GM23338 (cell line): ENCODE data around the gene ERCC5. TPM values are rescaled to one million over a fixed set of nuclear protein-coding genes. Genes with fewer than 3 reads are reported as not detected.

Experiments
- ATAC-seq: fragments of 200-7000 bp; cut with Tn5 transposase; 3 replicates; pipeline ENCODE4 v1.9.1; 2020
- DNase-seq: peaks from one replicate; pipeline ENCODE4 v3.0.0-alpha.2; 2015; ENCODE audit warnings: low spot score
- H2AFZ ChIP-seq: fragments of 200-600 bp; sonication (generic); 2 replicates; pipeline ENCODE4 v1.8.0; 2016; ENCODE audit warnings: antibody characterized with exemption, mild to moderate bottlenecking, moderate library complexity
- H3F3A ChIP-seq: fragments of 200-600 bp; sonication (generic); replicated peaks from 2 replicates; pipeline ENCODE4 v1.8.0; 2017; ENCODE audit warnings: antibody characterized with exemption, mixed run types, low read depth
- H3K27ac ChIP-seq: fragments of 200-600 bp; sonication (generic); 2 replicates; pipeline ENCODE4 v1.6.1; 2016; ENCODE audit warnings: low read depth
- H3K27me3 ChIP-seq: fragments of 200-600 bp; sonication (generic); 2 replicates; pipeline ENCODE4 v1.8.0; 2016; ENCODE audit warnings: mild to moderate bottlenecking, mixed run types, moderate library complexity; ENCODE audit not compliant: insufficient read depth
- H3K36me3 ChIP-seq: fragments of 200-600 bp; sonication (generic); 2 replicates; pipeline ENCODE4 v1.8.0; 2016; ENCODE audit warnings: mild to moderate bottlenecking; ENCODE audit not compliant: insufficient read depth
- H3K4me1 ChIP-seq: fragments of 200-600 bp; sonication (generic); 2 replicates; pipeline ENCODE4 v1.8.0; 2016; ENCODE audit warnings: mild to moderate bottlenecking, moderate library complexity; ENCODE audit not compliant: insufficient read depth
- H3K4me2 ChIP-seq: fragments of 200-600 bp; sonication (generic); 2 replicates; pipeline ENCODE4 v1.7.1; 2017; ENCODE audit warnings: mixed run types
- H3K4me3 ChIP-seq: fragments of 200-600 bp; sonication (generic); 2 replicates; pipeline ENCODE4 v1.6.1; 2016; ENCODE audit warnings: mixed run types
- H3K79me2 ChIP-seq: fragments of 200-600 bp; sonication (generic); replicated peaks from 2 replicates; pipeline ENCODE4 v1.8.0; 2017; ENCODE audit warnings: mild to moderate bottlenecking; ENCODE audit not compliant: insufficient read depth
- H3K9me2 ChIP-seq: fragments of 200-600 bp; sonication (generic); 2 replicates; pipeline ENCODE4 v1.8.0; 2017; ENCODE audit not compliant: insufficient read depth
- H4K20me1 ChIP-seq: fragments of 200-600 bp; sonication (generic); replicated peaks from 2 replicates; pipeline ENCODE4 v1.8.0; 2017; ENCODE audit warnings: mild to moderate bottlenecking; ENCODE audit not compliant: insufficient read depth
- H3K27ac Mint-ChIP-seq: 2 replicates; pipeline ENCODE4 v1.8.0; 2020; ENCODE audit warnings: inconsistent platforms, mild to moderate bottlenecking, moderate library complexity, mixed read lengths
- H3K27me3 Mint-ChIP-seq: 3 replicates; pipeline ENCODE4 v1.8.0; 2022; ENCODE audit warnings: low read depth, mild to moderate bottlenecking, moderate library complexity, mixed read lengths, inconsistent platforms; ENCODE audit not compliant: insufficient read depth, poor library complexity
- H3K36me3 Mint-ChIP-seq: 3 replicates; pipeline ENCODE4 v1.8.0; 2021; ENCODE audit warnings: low read depth, mild to moderate bottlenecking, inconsistent platforms, moderate library complexity, mixed read lengths
- H3K4me1 Mint-ChIP-seq: 3 replicates; pipeline ENCODE4 v1.8.0; 2020; ENCODE audit warnings: mild to moderate bottlenecking, inconsistent platforms, mixed read lengths
- H3K4me3 Mint-ChIP-seq: 3 replicates; pipeline ENCODE4 v1.8.0; 2021; ENCODE audit warnings: moderate library complexity, mild to moderate bottlenecking, inconsistent platforms, mixed read lengths
- H3K9me3 Mint-ChIP-seq: 3 replicates; pipeline ENCODE4 v1.8.0; 2020; ENCODE audit warnings: moderate library complexity, mild to moderate bottlenecking, inconsistent platforms, mixed read lengths
- CREB1 ChIP-seq: fragments of 250-450 bp; sonication (Bioruptor Pico); IDR thresholded peaks from 2 replicates; pipeline ENCODE4 v1.5.0; 2020; ENCODE audit warnings: low read depth, mild to moderate bottlenecking, moderate library complexity
- CTCF ChIP-seq, 2 experiments: fragments of 200-600 bp in 1 of 2; sonication (generic) in 1 of 2; conservative IDR thresholded peaks; 2 replicates each; pipeline versions ENCODE4 v1.5.1 to v1.6.1; 2016 to 2017; ENCODE audit warnings: antibody characterized with exemption in 2 of 2, low read depth in 2 of 2, mild to moderate bottlenecking in 2 of 2, moderate library complexity in 1 of 2
- EZH2 ChIP-seq: fragments of 200-600 bp; sonication (generic); IDR thresholded peaks from one replicate; pipeline ENCODE4 v1.8.0; 2017; ENCODE audit warnings: antibody characterized with exemption, mild to moderate bottlenecking, low read depth; ENCODE audit not compliant: unreplicated experiment
- EZH2phosphoT487 ChIP-seq: fragments of 200-600 bp; sonication (generic); IDR thresholded peaks from one replicate; pipeline ENCODE4 v1.8.1; 2018; ENCODE audit warnings: antibody characterized with exemption; ENCODE audit not compliant: unreplicated experiment
- JUNB ChIP-seq: IDR thresholded peaks from one replicate; pipeline ENCODE4 v1.6.1; 2016; ENCODE audit warnings: antibody characterized with exemption; ENCODE audit not compliant: unreplicated experiment
- NANOG ChIP-seq: IDR thresholded peaks from 2 replicates; pipeline ENCODE4 v1.6.1; 2016; ENCODE audit warnings: antibody characterized with exemption, borderline replicate concordance
- POLR2AphosphoS5 ChIP-seq: IDR thresholded peaks from 2 replicates; pipeline ENCODE4 v1.6.1; 2016; ENCODE audit warnings: antibody characterized with exemption, low read depth
- STAT1 ChIP-seq: IDR thresholded peaks from one replicate; pipeline ENCODE4 v1.6.1; 2016; ENCODE audit warnings: antibody characterized with exemption; ENCODE audit not compliant: unreplicated experiment
- ZNF114 ChIP-seq: fragments of 250-450 bp; sonication (Bioruptor Pico); IDR thresholded peaks from 2 replicates; pipeline ENCODE4 v1.5.0; 2020; ENCODE audit warnings: mild to moderate bottlenecking, moderate library complexity
- ZNF331 ChIP-seq: fragments of 250-450 bp; sonication (Bioruptor Pico); IDR thresholded peaks from 2 replicates; pipeline ENCODE4 v1.5.0; 2020; ENCODE audit warnings: low read depth, mild to moderate bottlenecking, moderate library complexity
- polyA plus RNA-seq: library from polyadenylated mRNA; unstranded; fragments of >200 nt; fragmentation: Nextera tagmentation; extraction: Ambion mirVana; gene quantifications from 2 replicates; pipeline ENCODE4 v1.2.1, GENCODE V29; 2016
- total RNA-seq: library from RNA; depleted of rRNA; stranded (reverse); fragments of >200 nt; shearing (Covaris generic); gene quantifications from 2 replicates; pipeline ENCODE4 v1.2.3, GENCODE V29; 2014

Gene ERCC5
- total and polyA plus RNA-seq, 2 experiments from 2014 or later: 25.4 to 26.2 TPM

GRCh38 chr13:102892503-102892902 lies 46.7 kb downstream of the ERCC5 start (continued):
- TF ChIP-seq CTCF (conservative IDR thresholded peaks at IDR 0.05; ENCODE audit: low read depth in 2 of 2): no peak
- TF ChIP-seq EZH2phosphoT487: no peak
- no peak for TF ChIP-seq ZNF331 (CRISPR knock-in tag)
- no peak for TF ChIP-seq POLR2AphosphoS5
- TF ChIP-seq EZH2: no peak

GRCh38 chr13:102897371-102898138 lies 51.7 kb downstream of the ERCC5 start:
- Mint-ChIP-seq H3K9me3 (no peaks in the 10 kb centered on the region), H3K27ac (no peak overlapping the region), H3K4me3 (no peak overlapping the region), H3K4me1 (peaks cover 2% of the 10 kb centered on the region; the same call in 1 of the 3 replicates), H3K36me3 (no peaks in the 10 kb centered on the region), H3K27me3 (no peaks in the 10 kb centered on the region)
- H4K20me1 ChIP-seq: no peaks in the 10 kb centered on the region
- H3K79me2 ChIP-seq: no peaks in the 10 kb centered on the region
- ATAC-seq (no peak), DNase-seq (no peak)
- no peak overlapping the region for H3K4me3 ChIP-seq
- H3F3A ChIP-seq: no peaks in the 10 kb centered on the region
- no peaks in the 10 kb centered on the region for H3K4me1 ChIP-seq
- H3K36me3 ChIP-seq: no peaks in the 10 kb centered on the region
- H3K27ac ChIP-seq: no peak overlapping the region
- TF ChIP-seq ZNF114 (no peak), CTCF (conservative IDR thresholded peaks at IDR 0.05; ENCODE audit: low read depth in 2 of 2) (no peak), EZH2 (no peak), STAT1 (no peak)
- no peak overlapping the region for H3K4me2 ChIP-seq
- H2AFZ ChIP-seq: no peak overlapping the region
- no peaks in the 10 kb centered on the region for H3K27me3 ChIP-seq
- no peaks in the 10 kb centered on the region for H3K9me2 ChIP-seq

GRCh38 chr13:102900193-102900608 lies 54.4 kb downstream of the ERCC5 start:
- H3K9me3 Mint-ChIP-seq: no peaks in the 10 kb centered on the region
- H4K20me1 ChIP-seq: no peaks in the 10 kb centered on the region
- no peak for TF ChIP-seq EZH2
- no peak for TF ChIP-seq CTCF (conservative IDR thresholded peaks at IDR 0.05; ENCODE audit: low read depth in 2 of 2)
- TF ChIP-seq JUNB: no peak
- TF ChIP-seq CREB1 (CRISPR knock-in tag): no peak
- no peak for TF ChIP-seq STAT1
- no peak for TF ChIP-seq NANOG
- TF ChIP-seq ZNF114: no peak
- TF ChIP-seq POLR2AphosphoS5: no peak
- H3K27me3 Mint-ChIP-seq: no peaks in the 10 kb centered on the region
- H3K36me3 Mint-ChIP-seq: no peaks in the 10 kb centered on the region
- no peaks in the 10 kb centered on the region for H3K9me2 ChIP-seq
- no peaks in the 10 kb centered on the region for H3K36me3 ChIP-seq
- H3K4me2 ChIP-seq: no peak overlapping the region
- H3K4me1 ChIP-seq: 0 out of 2 replicates have a peak, but pooled peaks cover 5% of the 10 kb centered on the region
- H3K4me1 Mint-ChIP-seq: peaks cover 9% of the 10 kb centered on the region
- no peak overlapping the region for H3K27ac ChIP-seq
- no peaks in the 10 kb centered on the region for H3F3A ChIP-seq
- DNase-seq (no peak), ATAC-seq (no peak)
- no peak overlapping the region for H3K27ac Mint-ChIP-seq
- H3K79me2 ChIP-seq: no peaks in the 10 kb centered on the region
- no peaks in the 10 kb centered on the region for H3K27me3 ChIP-seq
- H3K4me3 ChIP-seq: no peak overlapping the region
- H2AFZ ChIP-seq: no peak overlapping the region
- H3K4me3 Mint-ChIP-seq: no peak overlapping the region
